Measurements from ENCODE around the gene MCF2.

- no peak for TF ChIP-seq EZH2phosphoT487 (IDR thresholded peaks at IDR 0.05; ENCODE audit: insufficient read depth, low read depth)
- TF ChIP-seq EZH2 (IDR thresholded peaks at IDR 0.05; ENCODE audit: insufficient read depth, poor library complexity, severe bottlenecking), result no peak
Measured at GRCh38 chrX:139533444-139533843, 174.5 kb downstream of the MCF2 start.

Measured in GM23248 (cell line).